ENCODE results near the gene CASQ2.

DNA sequence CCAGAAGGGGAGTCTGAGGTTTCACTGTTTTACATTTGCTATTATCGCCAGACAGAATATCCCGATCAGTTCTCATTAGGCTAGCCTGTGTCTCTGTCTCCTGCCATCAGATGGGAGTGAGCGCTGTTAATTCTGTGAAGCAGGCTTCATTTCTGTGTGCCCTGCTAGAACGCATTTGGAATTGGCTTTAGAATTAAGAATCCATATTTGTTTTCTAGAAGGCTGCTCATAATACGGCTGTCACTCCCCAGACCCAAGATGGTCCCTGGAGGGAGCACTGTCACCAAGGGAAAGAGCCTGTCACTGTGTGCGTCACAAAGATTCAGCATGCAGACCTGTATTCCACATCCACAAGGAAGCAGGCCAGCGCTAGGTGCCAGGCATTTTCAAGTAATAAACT, 49.2 kb downstream of the CASQ2 start:
- TF ChIP-seq SMC3 (IDR thresholded peaks at IDR 0.05) (no peak), KDM1A (IDR thresholded peaks at IDR 0.05; ENCODE audit: low read depth) (no peak), EP300 (IDR thresholded peaks at IDR 0.05) (no peak), ZC3H11A (IDR thresholded peaks at IDR 0.05) (no peak), HDAC2 (IDR thresholded peaks at IDR 0.05) (no peak), FOXS1 (CRISPR knock-in tag; IDR thresholded peaks at IDR 0.05) (no peak), CHD2 (IDR thresholded peaks at IDR 0.05; ENCODE audit: low read length, partially characterized antibody) (no peak), RAD21 (conservative IDR thresholded peaks at IDR 0.05 in 1 of 2, IDR thresholded peaks at IDR 0.05 in 1 of 2) (no peak), EHF (CRISPR knock-in tag; IDR thresholded peaks at IDR 0.05) (no peak), POLR2A (IDR thresholded peaks at IDR 0.05; ENCODE audit: low read length) (no peak), HMGXB4 (CRISPR knock-in tag; IDR thresholded peaks at IDR 0.05; ENCODE audit: borderline replicate concordance) (no peak), MAFK (IDR thresholded peaks at IDR 0.05; ENCODE audit: partially characterized antibody) (no peak)
- TF ChIP-seq, protein P1, sequence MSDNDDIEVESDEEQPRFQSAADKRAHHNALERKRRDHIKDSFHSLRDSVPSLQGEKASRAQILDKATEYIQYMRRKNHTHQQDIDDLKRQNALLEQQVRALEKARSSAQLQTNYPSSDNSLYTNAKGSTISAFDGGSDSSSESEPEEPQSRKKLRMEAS (IDR thresholded peaks at IDR 0.05): no peak
- TF ChIP-seq, protein P2, sequence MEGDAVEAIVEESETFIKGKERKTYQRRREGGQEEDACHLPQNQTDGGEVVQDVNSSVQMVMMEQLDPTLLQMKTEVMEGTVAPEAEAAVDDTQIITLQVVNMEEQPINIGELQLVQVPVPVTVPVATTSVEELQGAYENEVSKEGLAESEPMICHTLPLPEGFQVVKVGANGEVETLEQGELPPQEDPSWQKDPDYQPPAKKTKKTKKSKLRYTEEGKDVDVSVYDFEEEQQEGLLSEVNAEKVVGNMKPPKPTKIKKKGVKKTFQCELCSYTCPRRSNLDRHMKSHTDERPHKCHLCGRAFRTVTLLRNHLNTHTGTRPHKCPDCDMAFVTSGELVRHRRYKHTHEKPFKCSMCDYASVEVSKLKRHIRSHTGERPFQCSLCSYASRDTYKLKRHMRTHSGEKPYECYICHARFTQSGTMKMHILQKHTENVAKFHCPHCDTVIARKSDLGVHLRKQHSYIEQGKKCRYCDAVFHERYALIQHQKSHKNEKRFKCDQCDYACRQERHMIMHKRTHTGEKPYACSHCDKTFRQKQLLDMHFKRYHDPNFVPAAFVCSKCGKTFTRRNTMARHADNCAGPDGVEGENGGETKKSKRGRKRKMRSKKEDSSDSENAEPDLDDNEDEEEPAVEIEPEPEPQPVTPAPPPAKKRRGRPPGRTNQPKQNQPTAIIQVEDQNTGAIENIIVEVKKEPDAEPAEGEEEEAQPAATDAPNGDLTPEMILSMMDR (IDR thresholded peaks at IDR 0.05): no peak

Measured in A549 (cell line).